ENCODE data around the gene METTL1.
"Not testable (repeated sequence)": the region's sequence is repeated elsewhere in the genome, so short reads cannot be mapped to it uniquely, and the experiment has no call there.

Gene METTL1

GRCh38 chr12:57775563-57776246, 3.8 kb upstream of the METTL1 start:
- Histone ChIP-seq H3K9ac (ENCODE audit: low read depth, low read length) (no peak overlapping the region), H3K9me3 (ENCODE audit: insufficient read depth, low read depth, low read length) (no peaks in the 10 kb centered on the region), H3K27ac (ENCODE audit: low read length) (no peak overlapping the region), H3K4me3 (ENCODE audit: low read length) (no peak overlapping the region), H3K27me3 (ENCODE audit: insufficient read depth, low read length) (peaks cover 10% of the 10 kb centered on the region; the same call in 1 of the 2 replicates), H3K36me3 (ENCODE audit: insufficient read depth, low read depth, low read length) (peaks cover 4% of the 10 kb centered on the region; the same call in 1 of the 2 replicates), H3K4me1 (ENCODE audit: insufficient read depth, low read length) (no peaks in the 10 kb centered on the region)

- Histone ChIP-seq H3K27me3 (ENCODE audit: insufficient read depth, low read length) (peaks cover 10% of the 10 kb centered on the region; the same call in 1 of the 2 replicates), H3K9me3 (ENCODE audit: insufficient read depth, low read depth, low read length) (no peaks in the 10 kb centered on the region), H3K4me3 (ENCODE audit: low read length) (no peak overlapping the region), H3K36me3 (ENCODE audit: insufficient read depth, low read depth, low read length) (peaks cover 10% of the 10 kb centered on the region), H3K4me1 (ENCODE audit: insufficient read depth, low read length) (no peaks in the 10 kb centered on the region), H3K27ac (ENCODE audit: low read length) (no peak overlapping the region), H3K9ac (ENCODE audit: low read depth, low read length) (no peak overlapping the region)
These were observed 3.1 kb upstream of the METTL1 start for GRCh38 chr12:57775044-57775443.

GRCh38 chr12:57774634-57775033, 2.7 kb upstream of the METTL1 start:
- H3K9ac ChIP-seq (ENCODE audit: low read depth, low read length); H3K9me3 ChIP-seq (ENCODE audit: insufficient read depth, low read depth, low read length); H3K4me1 ChIP-seq (ENCODE audit: insufficient read depth, low read length); H3K4me3 ChIP-seq (ENCODE audit: low read length); H3K27ac ChIP-seq (ENCODE audit: low read length); H3K27me3 ChIP-seq (ENCODE audit: insufficient read depth, low read length): not testable (repeated sequence)
- peaks cover 14% of the 10 kb centered on the region for H3K36me3 ChIP-seq (ENCODE audit: insufficient read depth, low read depth, low read length)

GRCh38 chr12:57772429-57773322, 771 bp upstream of the METTL1 start, which contains the start of gene EEF1AKMT3:
Gene EEF1AKMT3 (plus strand): TSS chr12:57772614. CDS start chr12:57772725, 111 bp downstream.
- Histone ChIP-seq H3K27me3 (ENCODE audit: insufficient read depth, low read length) (peaks cover 13% of the 10 kb centered on the region), H3K36me3 (ENCODE audit: insufficient read depth, low read depth, low read length) (peaks cover 34% of the 10 kb centered on the region), H3K9me3 (ENCODE audit: insufficient read depth, low read depth, low read length) (no peaks in the 10 kb centered on the region), H3K4me3 (ENCODE audit: low read length) (peak within 1 kb of the TSS; percentile 99), H3K4me1 (ENCODE audit: insufficient read depth, low read length) (no peaks in the 10 kb centered on the region; the same call in 1 of the 2 replicates), H3K9ac (ENCODE audit: low read depth, low read length) (peak within 1 kb of the TSS; percentile 99), H3K27ac (ENCODE audit: low read length) (peak within 1 kb of the TSS; percentile 70)

GRCh38 chr12:57771236-57771872, 551 bp downstream of the METTL1 start:
- Histone ChIP-seq H3K27ac (ENCODE audit: low read length) (peak overlapping the region; percentile 70), H3K9me3 (ENCODE audit: insufficient read depth, low read depth, low read length) (no peaks in the 10 kb centered on the region), H3K27me3 (ENCODE audit: insufficient read depth, low read length) (peaks cover 26% of the 10 kb centered on the region), H3K4me1 (ENCODE audit: insufficient read depth, low read length) (peaks cover 5% of the 10 kb centered on the region; the same call in 1 of the 2 replicates), H3K36me3 (ENCODE audit: insufficient read depth, low read depth, low read length) (peaks cover 34% of the 10 kb centered on the region), H3K9ac (ENCODE audit: low read depth, low read length) (peak overlapping the region; percentile 99), H3K4me3 (ENCODE audit: low read length) (peak overlapping the region; percentile 99)

GRCh38 chr12:57770734-57771133, 1.2 kb downstream of the METTL1 start:
- peaks cover 33% of the 10 kb centered on the region for H3K27me3 ChIP-seq (ENCODE audit: insufficient read depth, low read length)
- H3K9me3 ChIP-seq (ENCODE audit: insufficient read depth, low read depth, low read length) = no peaks in the 10 kb centered on the region
- peak overlapping the region; percentile 99; the same call in 1 of the 2 replicates for H3K4me3 ChIP-seq (ENCODE audit: low read length)
- H3K27ac ChIP-seq (ENCODE audit: low read length) = no peak overlapping the region
- H3K36me3 ChIP-seq (ENCODE audit: insufficient read depth, low read depth, low read length) = peaks cover 34% of the 10 kb centered on the region
- H3K9ac ChIP-seq (ENCODE audit: low read depth, low read length) = no peak overlapping the region
- peaks cover 9% of the 10 kb centered on the region; the same call in 1 of the 2 replicates for H3K4me1 ChIP-seq (ENCODE audit: insufficient read depth, low read length)

- no peak overlapping the region for H3K4me3 ChIP-seq (ENCODE audit: low read length)
- H3K36me3 ChIP-seq (ENCODE audit: insufficient read depth, low read depth, low read length) = peaks cover 34% of the 10 kb centered on the region
- H3K27ac ChIP-seq (ENCODE audit: low read length) = no peak overlapping the region
- H3K27me3 ChIP-seq (ENCODE audit: insufficient read depth, low read length) = peaks cover 44% of the 10 kb centered on the region
- H3K9me3 ChIP-seq (ENCODE audit: insufficient read depth, low read depth, low read length) = no peaks in the 10 kb centered on the region
- H3K4me1 ChIP-seq (ENCODE audit: insufficient read depth, low read length) = peaks cover 9% of the 10 kb centered on the region; the same call in 1 of the 2 replicates
- H3K9ac ChIP-seq (ENCODE audit: low read depth, low read length) = no peak overlapping the region
These were observed 2.3 kb downstream of the METTL1 start for GRCh38 chr12:57769594-57769993.

GRCh38 chr12:57767876-57768275, 4.0 kb downstream of the METTL1 start:
- H3K9me3 ChIP-seq (ENCODE audit: insufficient read depth, low read depth, low read length) = no peaks in the 10 kb centered on the region
- H3K27me3 ChIP-seq (ENCODE audit: insufficient read depth, low read length) = peaks cover 53% of the 10 kb centered on the region
- H3K27ac ChIP-seq (ENCODE audit: low read length) = no peak overlapping the region
- H3K4me3 ChIP-seq (ENCODE audit: low read length) = no peak overlapping the region
- H3K9ac ChIP-seq (ENCODE audit: low read depth, low read length) = no peak overlapping the region; the same call in 1 of the 2 replicates
- peaks cover 9% of the 10 kb centered on the region; the same call in 1 of the 2 replicates for H3K4me1 ChIP-seq (ENCODE audit: insufficient read depth, low read length)
- peaks cover 34% of the 10 kb centered on the region for H3K36me3 ChIP-seq (ENCODE audit: insufficient read depth, low read depth, low read length)

- Histone ChIP-seq H3K4me3 (ENCODE audit: low read length) (peak overlapping the region; percentile 82; the same call in 1 of the 2 replicates), H3K9ac (ENCODE audit: low read depth, low read length) (peak overlapping the region; percentile 33; the same call in 1 of the 2 replicates), H3K27me3 (ENCODE audit: insufficient read depth, low read length) (peaks cover 57% of the 10 kb centered on the region), H3K4me1 (ENCODE audit: insufficient read depth, low read length) (peaks cover 9% of the 10 kb centered on the region; the same call in 1 of the 2 replicates), H3K27ac (ENCODE audit: low read length) (no peak overlapping the region), H3K36me3 (ENCODE audit: insufficient read depth, low read depth, low read length) (peaks cover 34% of the 10 kb centered on the region), H3K9me3 (ENCODE audit: insufficient read depth, low read depth, low read length) (no peaks in the 10 kb centered on the region)
These were observed 4.6 kb downstream of the METTL1 start for GRCh38 chr12:57767305-57767698.

- Histone ChIP-seq H3K9ac (ENCODE audit: low read depth, low read length) (peak within 1 kb of the TSS; percentile 33; the same call in 1 of the 2 replicates), H3K4me3 (ENCODE audit: low read length) (peak within 1 kb of the TSS; percentile 82), H3K36me3 (ENCODE audit: insufficient read depth, low read depth, low read length) (peaks cover 34% of the 10 kb centered on the region), H3K27ac (ENCODE audit: low read length) (no peak within 1 kb of the TSS), H3K27me3 (ENCODE audit: insufficient read depth, low read length) (peaks cover 58% of the 10 kb centered on the region), H3K4me1 (ENCODE audit: insufficient read depth, low read length) (peaks cover 9% of the 10 kb centered on the region; the same call in 1 of the 2 replicates), H3K9me3 (ENCODE audit: insufficient read depth, low read depth, low read length) (no peaks in the 10 kb centered on the region)
These were observed 5.2 kb downstream of the METTL1 start, which contains the start of gene CYP27B1 for GRCh38 chr12:57766464-57767304. Gene CYP27B1 (minus strand): TSS chr12:57767078. CDS start chr12:57767041, 37 bp downstream.
